Activated T-helper 1 cell treated with anti-CD3 and anti-CD28 coated beads, Interleukin-12 subunit alpha, Interleukin-12 subunit beta, Interleukin-2, Interleukin-4 antibody, amounts not matched to agents 30 ng/mL and 10 ng/mL and 1 ng/mL, durations not matched to agents 14 hours and 24 hours and 36 hours (primary cell): ENCODE data around the gene DHCR24. TPM values are rescaled to one million over a fixed set of nuclear protein-coding genes. Genes with fewer than 3 reads are reported as not detected.

ENCODE experiments used
- DNase-seq: peaks from one replicate; pipeline ENCODE4 v3.0.0; 2021; ENCODE audit warnings: low spot score
- H3K27ac Mint-ChIP-seq: one replicate; pipeline ENCODE4 v1.8.0; 2021; ENCODE audit warnings: mild to moderate bottlenecking, mixed read lengths
- H3K27me3 Mint-ChIP-seq: one replicate; pipeline ENCODE4 v1.8.0; 2022; ENCODE audit warnings: mild to moderate bottlenecking, moderate library complexity, mixed read lengths; ENCODE audit not compliant: insufficient read depth
- H3K36me3 Mint-ChIP-seq: one replicate; pipeline ENCODE4 v1.8.0; 2021; ENCODE audit warnings: low read depth, mixed read lengths
- H3K4me1 Mint-ChIP-seq: one replicate; pipeline ENCODE4 v1.8.0; 2021; ENCODE audit warnings: low read depth, mixed read lengths
- H3K4me3 Mint-ChIP-seq: one replicate; pipeline ENCODE4 v1.8.0; 2021; ENCODE audit warnings: mild to moderate bottlenecking, moderate library complexity, mixed read lengths
- H3K9me3 Mint-ChIP-seq: one replicate; pipeline ENCODE4 v1.8.0; 2021; ENCODE audit warnings: mixed read lengths
- intact Hi-C: fragments of 100-400 bp; cut with micrococcal nuclease; formaldehyde crosslinking; loops from one replicate; pipeline ENCODE4 v1.15.1; 2024
- total RNA-seq: library from RNA; stranded (reverse); gene quantifications from 2 replicates; pipeline ENCODE4 v1.2.3, GENCODE V29; 2022

The DHCR24 gene
- total RNA-seq, 1 donor from 2014 or later = 211 TPM

DNA sequence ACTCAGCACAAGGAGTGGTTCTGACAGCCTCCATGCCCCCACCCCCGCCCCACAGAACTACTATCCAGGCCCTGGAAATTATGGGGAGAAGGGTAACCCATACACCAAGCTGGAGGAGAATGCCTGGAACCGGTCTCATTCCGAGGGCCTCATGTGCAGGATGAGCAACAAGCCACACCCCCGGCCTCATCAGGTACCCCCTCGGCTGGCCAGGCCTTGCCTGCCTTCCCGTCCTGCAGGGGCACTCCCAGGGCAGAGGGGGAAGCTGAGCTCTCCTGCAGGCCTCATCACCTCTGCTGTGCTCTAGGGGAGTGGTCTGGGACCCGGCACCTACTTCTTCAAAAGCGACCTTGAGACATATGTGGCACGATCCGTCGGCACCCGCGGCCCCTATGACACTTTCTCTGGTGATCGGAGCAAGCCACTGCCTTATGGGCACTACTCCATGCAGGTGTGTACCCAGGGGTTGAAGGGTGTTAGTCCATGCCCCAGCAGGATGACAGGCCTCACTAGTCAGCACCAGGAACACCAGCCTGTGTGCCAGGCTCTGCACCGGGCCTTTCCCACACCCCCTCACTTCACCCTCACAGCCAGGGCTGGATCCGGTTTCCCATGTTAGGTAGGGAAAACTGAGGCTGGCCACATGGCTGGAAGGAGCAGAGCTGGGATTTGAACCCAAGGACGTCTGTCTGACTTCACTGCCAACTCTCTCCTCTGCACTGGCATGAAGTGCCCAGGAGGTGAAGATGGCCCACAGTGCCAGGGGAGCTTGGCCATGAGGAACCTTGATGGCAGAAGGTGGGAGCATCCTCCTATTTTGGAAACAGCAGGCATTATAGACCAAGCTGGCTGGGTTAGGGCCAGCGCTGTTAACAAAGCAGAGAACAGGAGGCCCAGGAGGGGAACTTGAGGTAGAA, 75.0 kb downstream of the DHCR24 start:
- no peaks in the 10 kb centered on the region for H3K36me3 Mint-ChIP-seq

GRCh38 chr1:54811066-54811465, 75.9 kb downstream of the DHCR24 start:
- DNase-seq = no peak
- no peak overlapping the region for H3K27ac Mint-ChIP-seq
- intact Hi-C loops = loop anchor here (5.0 to 10.0 kb wide), 2 partner anchors 184 to 314 kb away; partner anchors contain the start of gene BSND
- H3K4me1 Mint-ChIP-seq = peaks cover 21% of the 10 kb centered on the region
- peaks cover 8% of the 10 kb centered on the region for H3K27me3 Mint-ChIP-seq
- no peaks in the 10 kb centered on the region for H3K9me3 Mint-ChIP-seq
- H3K4me3 Mint-ChIP-seq = no peak overlapping the region
- no peaks in the 10 kb centered on the region for H3K36me3 Mint-ChIP-seq

More for the DNA sequence above, 75.0 kb downstream of the DHCR24 start:
- intact Hi-C loops = loop anchor here (5.0 to 10.0 kb wide), 2 partner anchors 183 to 315 kb away; partner anchors contain the start of gene BSND
- no peaks in the 10 kb centered on the region for H3K9me3 Mint-ChIP-seq
- DNase-seq = no peak
- H3K27me3 Mint-ChIP-seq = peaks cover 8% of the 10 kb centered on the region
- no peak overlapping the region for H3K27ac Mint-ChIP-seq
- peaks cover 18% of the 10 kb centered on the region for H3K4me1 Mint-ChIP-seq
- H3K4me3 Mint-ChIP-seq = no peak overlapping the region

GRCh38 chr1:54810153-54810942, 76.6 kb downstream of the DHCR24 start:
- H3K27ac Mint-ChIP-seq = no peak overlapping the region
- peaks cover 8% of the 10 kb centered on the region for H3K27me3 Mint-ChIP-seq
- peak; percentile 56 for DNase-seq
- H3K4me1 Mint-ChIP-seq = peaks cover 25% of the 10 kb centered on the region
- H3K9me3 Mint-ChIP-seq = no peaks in the 10 kb centered on the region
- no peak overlapping the region for H3K4me3 Mint-ChIP-seq
- intact Hi-C loops = loop anchor here (1.0 to 10.0 kb wide), 5 partner anchors 138 to 740 kb away; partner anchors contain the start of gene BSND
- no peaks in the 10 kb centered on the region for H3K36me3 Mint-ChIP-seq

- no peak overlapping the region for H3K27ac Mint-ChIP-seq
- no peak for DNase-seq
- peaks cover 31% of the 10 kb centered on the region for H3K4me1 Mint-ChIP-seq
- peaks cover 5% of the 10 kb centered on the region for H3K27me3 Mint-ChIP-seq
- H3K4me3 Mint-ChIP-seq = no peak overlapping the region
- H3K9me3 Mint-ChIP-seq = no peaks in the 10 kb centered on the region
- intact Hi-C loops = loop anchor here (1.0 to 10.0 kb wide), 6 partner anchors 137 to 739 kb away; partner anchors contain the start of genes BSND, CYB5RL and MRPL37
- no peaks in the 10 kb centered on the region for H3K36me3 Mint-ChIP-seq
Measured at GRCh38 chr1:54809496-54810074, 77.4 kb downstream of the DHCR24 start.

DNA sequence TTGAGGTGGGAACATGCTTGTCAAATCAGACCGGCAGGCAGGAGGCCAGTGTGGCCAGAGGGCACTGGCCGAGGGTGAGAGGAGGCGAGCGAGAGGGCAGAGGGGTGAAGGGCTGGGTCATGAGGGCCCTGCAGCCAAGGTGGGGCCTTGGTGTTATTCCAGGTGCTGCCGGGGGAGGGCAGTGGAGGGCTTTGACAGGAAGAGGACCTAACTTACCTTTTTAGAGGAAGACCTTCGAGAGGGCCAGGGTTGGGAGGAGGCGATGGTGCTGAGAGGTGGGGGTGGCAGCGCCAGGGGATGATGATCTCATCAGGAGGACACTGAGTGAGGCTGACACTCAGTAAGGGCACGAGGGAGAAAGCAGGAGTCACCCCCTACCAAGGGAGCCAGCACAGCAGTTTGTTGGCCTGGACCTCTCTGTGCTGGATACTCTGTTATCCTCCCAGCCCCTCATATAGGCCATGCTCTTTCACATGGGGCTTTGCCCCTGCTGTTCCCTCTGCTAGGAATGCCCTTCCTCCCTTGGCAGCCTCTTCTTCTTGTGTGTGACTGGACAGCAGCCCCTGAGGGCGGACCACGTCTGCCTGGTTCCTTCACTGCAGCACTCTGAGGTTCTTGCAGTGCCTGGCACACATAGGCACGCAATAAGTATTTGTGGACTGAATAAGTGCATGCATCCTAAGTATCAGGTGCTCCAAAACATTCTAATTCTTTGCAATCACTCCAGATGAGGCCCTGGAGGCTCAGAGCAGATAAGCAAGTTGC, 78.4 kb downstream of the DHCR24 start:
- intact Hi-C loops = loop anchor here (10.0 kb wide), 1 partner anchor 604 kb away; the partner anchor contains the start of genes CYB5RL and MRPL37
- no peaks in the 10 kb centered on the region for H3K36me3 Mint-ChIP-seq
- no peak for DNase-seq
- H3K4me1 Mint-ChIP-seq = peaks cover 39% of the 10 kb centered on the region
- no peaks in the 10 kb centered on the region for H3K9me3 Mint-ChIP-seq
- no peak overlapping the region for H3K27ac Mint-ChIP-seq
- peaks cover 5% of the 10 kb centered on the region for H3K27me3 Mint-ChIP-seq
- H3K4me3 Mint-ChIP-seq = no peak overlapping the region

GRCh38 chr1:54807756-54808155, 79.2 kb downstream of the DHCR24 start:
- Mint-ChIP-seq H3K9me3 (no peaks in the 10 kb centered on the region), H3K27ac (no peak overlapping the region), H3K36me3 (no peaks in the 10 kb centered on the region), H3K4me3 (no peak overlapping the region), H3K4me1 (peaks cover 43% of the 10 kb centered on the region), H3K27me3 (peaks cover 5% of the 10 kb centered on the region)
- DNase-seq = no peak
- intact Hi-C loops = loop anchor here (10.0 kb wide), 1 partner anchor 603 kb away; the partner anchor contains the start of genes CYB5RL and MRPL37

GRCh38 chr1:54806931-54807611, 79.9 kb downstream of the DHCR24 start:
- Mint-ChIP-seq H3K27me3 (peaks cover 5% of the 10 kb centered on the region), H3K36me3 (no peaks in the 10 kb centered on the region), H3K9me3 (no peaks in the 10 kb centered on the region), H3K4me1 (peaks cover 43% of the 10 kb centered on the region), H3K4me3 (no peak overlapping the region), H3K27ac (no peak overlapping the region)
- peak; percentile 24 for DNase-seq
- intact Hi-C loops = loop anchor here (10.0 kb wide), 1 partner anchor 602 kb away; the partner anchor contains the start of genes CYB5RL and MRPL37

DNA sequence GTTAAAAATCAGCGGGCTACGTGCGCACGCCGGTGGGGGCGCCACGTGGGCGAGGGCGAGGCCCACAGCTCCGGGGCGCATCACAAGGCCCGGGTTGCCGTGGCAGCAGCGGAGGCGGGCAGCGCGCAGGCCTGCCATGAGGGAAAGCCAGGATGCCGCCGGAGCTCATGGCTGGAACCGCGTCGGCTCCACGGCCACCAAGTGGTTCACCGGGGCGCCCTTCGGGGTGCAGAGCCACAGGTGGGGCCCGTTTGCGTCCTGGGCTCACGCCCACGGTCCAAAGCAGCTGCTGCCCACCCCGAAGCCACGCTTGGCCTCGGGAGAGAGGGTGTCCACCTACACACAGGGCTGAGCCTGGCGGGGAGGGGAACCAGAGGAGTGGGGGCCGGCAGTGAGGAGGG, 81.0 kb downstream of the DHCR24 start:
- Mint-ChIP-seq H3K36me3 (no peaks in the 10 kb centered on the region), H3K4me1 (peaks cover 51% of the 10 kb centered on the region), H3K27ac (no peak overlapping the region), H3K27me3 (peaks cover 5% of the 10 kb centered on the region), H3K4me3 (no peak overlapping the region), H3K9me3 (no peaks in the 10 kb centered on the region)
- intact Hi-C loops = loop anchor here (2.0 to 10.0 kb wide), 2 partner anchors 399 to 601 kb away; partner anchors contain the start of genes CYB5RL, MRPL37 and SSBP3
- no peak for DNase-seq

DNA sequence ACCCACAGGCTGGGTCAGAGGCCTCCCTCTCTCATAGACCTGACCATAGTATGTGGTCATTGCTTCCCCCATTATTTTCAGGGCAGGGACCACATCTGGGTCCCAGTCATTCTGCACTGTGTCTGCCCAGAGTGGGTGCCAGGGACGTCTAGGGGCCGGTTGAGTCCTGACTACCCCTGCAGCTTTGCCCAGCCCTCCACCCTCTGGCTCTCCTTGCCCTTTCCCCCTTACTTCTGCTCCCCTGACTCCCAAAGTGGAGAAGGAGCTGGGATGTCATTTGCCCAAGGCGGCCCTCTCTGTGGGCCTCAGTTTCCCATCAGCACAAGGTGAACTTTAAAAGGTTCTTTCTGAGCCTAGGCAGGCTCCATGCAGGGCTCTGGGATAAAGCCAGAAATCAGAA, 81.5 kb downstream of the DHCR24 start:
- no peak for DNase-seq
- intact Hi-C loops = loop anchor here (2.0 to 10.0 kb wide), 2 partner anchors 399 to 601 kb away; partner anchors contain the start of genes CYB5RL, MRPL37 and SSBP3
- no peak overlapping the region for H3K27ac Mint-ChIP-seq
- H3K27me3 Mint-ChIP-seq = peaks cover 5% of the 10 kb centered on the region
- H3K9me3 Mint-ChIP-seq = no peaks in the 10 kb centered on the region
- H3K4me1 Mint-ChIP-seq = peaks cover 46% of the 10 kb centered on the region
- no peaks in the 10 kb centered on the region for H3K36me3 Mint-ChIP-seq
- H3K4me3 Mint-ChIP-seq = no peak overlapping the region

DNA sequence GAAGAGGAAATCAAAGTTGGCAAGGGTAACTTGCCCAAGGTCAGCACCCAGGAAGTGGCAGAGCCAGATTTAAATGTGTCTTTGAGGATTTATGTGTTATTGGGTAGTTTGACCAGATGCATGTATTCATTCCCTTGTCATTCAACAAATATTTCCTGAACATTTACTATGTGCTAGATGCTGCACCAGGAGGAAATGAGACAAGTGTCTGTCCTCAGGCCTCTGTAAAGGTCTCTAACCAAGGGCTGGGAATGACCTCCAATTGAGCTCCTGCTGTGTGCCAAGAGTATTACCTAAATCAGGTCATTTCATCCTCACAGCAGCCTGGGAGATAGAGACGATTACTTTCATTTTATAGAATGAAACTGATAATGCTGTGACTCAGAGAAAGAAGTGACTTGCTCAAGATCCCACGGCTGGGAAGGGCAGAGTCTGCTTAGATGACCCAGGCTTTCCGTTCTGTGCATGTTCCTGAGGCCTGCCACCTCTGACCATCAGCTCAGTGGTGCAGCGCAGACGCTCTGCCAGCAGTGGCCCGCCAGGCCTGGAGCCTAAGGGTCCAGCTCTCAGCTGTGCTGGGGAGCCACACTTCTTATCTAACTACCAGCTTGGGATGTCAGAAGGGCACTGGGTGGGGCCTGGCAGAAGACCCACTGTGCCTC, 82.4 kb downstream of the DHCR24 start:
- no peak for DNase-seq
- Mint-ChIP-seq H3K36me3 (no peaks in the 10 kb centered on the region), H3K4me1 (peaks cover 51% of the 10 kb centered on the region), H3K27ac (peak overlapping the region; percentile 58), H3K27me3 (no peaks in the 10 kb centered on the region), H3K9me3 (no peaks in the 10 kb centered on the region), H3K4me3 (no peak overlapping the region)
- intact Hi-C loops = loop anchor here (2.0 to 10.0 kb wide), 3 partner anchors 398 to 600 kb away; partner anchors contain the start of genes CYB5RL, MRPL37 and SSBP3
